H1 (cell line): ENCODE data around the gene GPR18.

Experiments used
- CBX8 ChIP-seq: fragments of 300-800, 300-1000 bp; sonication (generic); IDR thresholded peaks from 2 replicates; pipeline ENCODE4 v1.7.1; 2016; ENCODE audit warnings: low read depth, low read length, borderline replicate concordance
- CTCF ChIP-seq, 3 experiments: IDR thresholded peaks; 1 replicate in 2 of 3; 2 replicates in 1 of 3; pipeline versions ENCODE4 v1.5.1 to v1.6.1; 2011; ENCODE audit warnings: low read length in 3 of 3, mild to moderate bottlenecking in 3 of 3, inconsistent platforms in 2 of 3, low read depth in 1 of 3, moderate library complexity in 1 of 3; ENCODE audit not compliant: insufficient read depth in 1 of 3; ENCODE audit errors: control extremely low read depth in 1 of 3
- E2F6 ChIP-seq: IDR thresholded peaks from 2 replicates; pipeline ENCODE4 v1.6.1; 2012; ENCODE audit warnings: inconsistent platforms
- EP300 ChIP-seq, 2 experiments: IDR thresholded peaks; 1 replicate in 1 of 2; 2 replicates in 1 of 2; pipeline ENCODE4 v1.6.1; 2011 to 2012; ENCODE audit warnings: low read depth in 2 of 2, low read length in 2 of 2, mild to moderate bottlenecking in 2 of 2, borderline replicate concordance in 1 of 2, inconsistent platforms in 1 of 2, moderate library complexity in 1 of 2
- GABPA ChIP-seq: IDR thresholded peaks from 2 replicates; pipeline ENCODE4 v1.6.1; 2011; ENCODE audit warnings: mild to moderate bottlenecking, low read length, moderate library complexity, borderline replicate concordance; ENCODE audit not compliant: insufficient read depth
- HDAC2 ChIP-seq, 2 experiments: fragments of 300-600 bp in 1 of 2; sonication (generic) in 1 of 2; IDR thresholded peaks; 2 replicates each; pipeline ENCODE4 v1.6.1; 2011 to 2012; ENCODE audit warnings: low read depth in 2 of 2, low read length in 2 of 2, mild to moderate bottlenecking in 2 of 2, moderate library complexity in 2 of 2, borderline replicate concordance in 1 of 2, inconsistent platforms in 1 of 2
- JUN ChIP-seq: IDR thresholded peaks from 2 replicates; pipeline ENCODE4 v1.6.1; 2011; ENCODE audit warnings: low read depth, mild to moderate bottlenecking, improper control_type of control experiment, low read length
- JUND ChIP-seq: IDR thresholded peaks from 2 replicates; pipeline ENCODE4 v1.6.1; 2011; ENCODE audit warnings: mild to moderate bottlenecking, improper control_type of control experiment, low read length
- POLR2A ChIP-seq, 2 experiments: IDR thresholded peaks; 1 replicate in 1 of 2; 2 replicates in 1 of 2; pipeline ENCODE4 v1.6.1; 2011; ENCODE audit warnings: low read depth in 2 of 2, low read length in 2 of 2, mild to moderate bottlenecking in 2 of 2; ENCODE audit errors: control extremely low read depth in 1 of 2
- POLR2AphosphoS5 ChIP-seq: IDR thresholded peaks from 2 replicates; pipeline ENCODE4 v1.6.1; 2011; ENCODE audit warnings: low read depth, low read length
- RXRA ChIP-seq: IDR thresholded peaks from 2 replicates; pipeline ENCODE4 v1.6.1; 2011; ENCODE audit warnings: low read depth, mild to moderate bottlenecking, low read length, moderate library complexity; ENCODE audit not compliant: insufficient read depth
- SIN3A ChIP-seq, 2 experiments: IDR thresholded peaks in 1 of 2; conservative IDR thresholded peaks in 1 of 2; 2 replicates each; pipeline ENCODE4 v1.6.1; 2011 to 2012; ENCODE audit warnings: low read length in 2 of 2, improper control_type of control experiment in 1 of 2, low read depth in 1 of 2, mild to moderate bottlenecking in 1 of 2
- TF ChIP-seq, protein P1 (sequence below): IDR thresholded peaks from 2 replicates; pipeline ENCODE4 v1.6.1; 2012; ENCODE audit warnings: inconsistent platforms

DNA sequence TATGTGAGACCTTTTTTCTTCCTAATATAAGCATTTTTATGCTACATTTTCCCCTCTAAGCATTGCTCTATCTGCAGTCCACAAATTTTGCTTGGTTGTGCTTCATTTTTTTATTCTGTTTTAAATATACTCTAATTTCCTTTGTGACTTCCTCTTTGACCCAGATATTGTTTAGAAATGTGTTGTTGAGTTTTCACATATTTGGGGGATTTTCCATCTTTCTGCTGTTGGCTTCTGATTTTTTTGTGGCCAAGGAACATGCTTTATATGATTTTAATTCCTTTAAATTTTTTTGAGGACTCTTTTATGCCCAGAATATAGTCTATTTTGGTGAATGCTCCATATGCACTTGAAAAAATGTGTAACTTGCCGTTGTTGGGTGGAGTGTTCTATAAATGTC lies 34.6 kb downstream of the GPR18 start:
- TF ChIP-seq POLR2A (IDR thresholded peaks at IDR 0.05; ENCODE audit: control extremely low read depth in 1 of 2, low read depth in 2 of 2, low read length in 2 of 2), result no peak
- no peak for TF ChIP-seq EP300 (IDR thresholded peaks at IDR 0.05; ENCODE audit: borderline replicate concordance in 1 of 2, low read depth in 2 of 2, low read length in 2 of 2)
- no peak for TF ChIP-seq CTCF (IDR thresholded peaks at IDR 0.05; ENCODE audit: control extremely low read depth in 1 of 3, insufficient read depth in 1 of 3, low read depth in 1 of 3, low read length in 3 of 3)
- TF ChIP-seq HDAC2 (IDR thresholded peaks at IDR 0.05; ENCODE audit: borderline replicate concordance in 1 of 2, low read depth in 2 of 2, low read length in 2 of 2), result no peak
- TF ChIP-seq RXRA, result no peak
- TF ChIP-seq JUN, result no peak
- TF ChIP-seq E2F6, result no peak
- TF ChIP-seq SIN3A (conservative IDR thresholded peaks at IDR 0.05 in 1 of 2, IDR thresholded peaks at IDR 0.05 in 1 of 2; ENCODE audit: low read depth in 1 of 2, low read length in 2 of 2), result no peak
- no peak for TF ChIP-seq POLR2AphosphoS5
- no peak for TF ChIP-seq JUND
- no peak for TF ChIP-seq GABPA
- TF ChIP-seq, protein P1, sequence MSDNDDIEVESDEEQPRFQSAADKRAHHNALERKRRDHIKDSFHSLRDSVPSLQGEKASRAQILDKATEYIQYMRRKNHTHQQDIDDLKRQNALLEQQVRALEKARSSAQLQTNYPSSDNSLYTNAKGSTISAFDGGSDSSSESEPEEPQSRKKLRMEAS, result no peak
- TF ChIP-seq CBX8, result no peak
